H9 (cell line): ENCODE data around the gene TMEM190. TPM values are rescaled to one million over a fixed set of nuclear protein-coding genes. Genes with fewer than 3 reads are reported as not detected.

Source experiments
- DNase-seq: peaks from one replicate; pipeline ENCODE4 v3.0.0-alpha.2; 2017
- H2AFZ ChIP-seq: one replicate; pipeline ENCODE4 v1.6.1; 2013; ENCODE audit warnings: mild to moderate bottlenecking, low read length, control low read depth, moderate library complexity
- H2AK5ac ChIP-seq: 2 replicates; pipeline ENCODE4 v1.6.1; 2013; ENCODE audit warnings: low read length, control low read depth, mixed read lengths; ENCODE audit not compliant: insufficient read length
- H2BK120ac ChIP-seq: one replicate; pipeline ENCODE4 v1.6.1; 2013; ENCODE audit warnings: low read depth, mild to moderate bottlenecking, low read length, control low read depth, inconsistent platforms; ENCODE audit not compliant: poor library complexity, severe bottlenecking
- H2BK12ac ChIP-seq: 2 replicates; pipeline ENCODE4 v1.6.1; 2013; ENCODE audit warnings: low read length, control low read depth, mixed read lengths, low read depth; ENCODE audit not compliant: insufficient read length
- H2BK15ac ChIP-seq: 2 replicates; pipeline ENCODE4 v1.6.1; 2013; ENCODE audit warnings: low read depth, low read length, control low read depth
- H2BK20ac ChIP-seq: one replicate; pipeline ENCODE4 v1.6.1; 2013; ENCODE audit warnings: low read depth, mild to moderate bottlenecking, low read length, control low read depth, inconsistent platforms; ENCODE audit not compliant: poor library complexity, severe bottlenecking
- H2BK5ac ChIP-seq: 2 replicates; pipeline ENCODE4 v1.6.1; 2013; ENCODE audit warnings: low read length, control low read depth, mixed read lengths; ENCODE audit not compliant: insufficient read length
- H3K14ac ChIP-seq: 2 replicates; pipeline ENCODE4 v1.6.1; 2013; ENCODE audit warnings: low read length, control low read depth; ENCODE audit not compliant: insufficient read depth
- H3K18ac ChIP-seq: 2 replicates; pipeline ENCODE4 v1.6.1; 2013; ENCODE audit warnings: low read depth, mild to moderate bottlenecking, mixed read lengths, low read length, control low read depth; ENCODE audit not compliant: insufficient read length
- H3K23ac ChIP-seq: 2 replicates; pipeline ENCODE4 v1.6.1; 2013; ENCODE audit warnings: low read length, control low read depth, mixed read lengths, low read depth; ENCODE audit not compliant: insufficient read length
- H3K23me2 ChIP-seq: 2 replicates; pipeline ENCODE4 v1.6.1; 2013; ENCODE audit warnings: low read depth, mild to moderate bottlenecking, mixed read lengths, low read length, control low read depth; ENCODE audit not compliant: insufficient read length, poor library complexity, severe bottlenecking
- H3K27ac ChIP-seq: 2 replicates; pipeline ENCODE4 v1.5.1; 2013; ENCODE audit warnings: low read length, control low read depth, mixed read lengths, low read depth; ENCODE audit not compliant: insufficient read length
- H3K27me3 ChIP-seq: 2 replicates; pipeline ENCODE4 v1.6.1; 2013; ENCODE audit warnings: low read length, control low read depth, inconsistent platforms; ENCODE audit not compliant: insufficient read depth
- H3K4ac ChIP-seq: 2 replicates; pipeline ENCODE4 v1.6.1; 2013; ENCODE audit warnings: low read depth, mild to moderate bottlenecking, control low read depth, inconsistent platforms, low read length, moderate library complexity
- H3K4me1 ChIP-seq: 2 replicates; pipeline ENCODE4 v1.6.1; 2013; ENCODE audit warnings: low read length, control low read depth, inconsistent platforms; ENCODE audit not compliant: insufficient read depth
- H3K4me2 ChIP-seq: 2 replicates; pipeline ENCODE4 v1.6.1; 2013; ENCODE audit warnings: low read length, control low read depth, mixed read lengths; ENCODE audit not compliant: insufficient read length, insufficient read depth
- H3K56ac ChIP-seq: 2 replicates; pipeline ENCODE4 v1.6.1; 2013; ENCODE audit warnings: low read depth, mild to moderate bottlenecking, mixed read lengths, low read length, control low read depth; ENCODE audit not compliant: insufficient read length
- H3K79me1 ChIP-seq: 2 replicates; pipeline ENCODE4 v1.6.1; 2013; ENCODE audit warnings: low read depth, mild to moderate bottlenecking, moderate library complexity, low read length, control low read depth, inconsistent platforms; ENCODE audit not compliant: insufficient read depth, poor library complexity, severe bottlenecking
- H3K79me2 ChIP-seq: 2 replicates; pipeline ENCODE4 v1.6.1; 2013; ENCODE audit warnings: low read length, control low read depth, inconsistent platforms; ENCODE audit not compliant: insufficient read depth
- H3K9ac ChIP-seq: 2 replicates; pipeline ENCODE4 v1.6.1; 2013; ENCODE audit warnings: low read length, control low read depth, mixed read lengths; ENCODE audit not compliant: insufficient read length; ENCODE audit errors: extremely low read depth
- H3K9me3 ChIP-seq: one replicate; pipeline ENCODE4 v1.6.1; 2013; ENCODE audit warnings: low read depth, low read length, inconsistent platforms; ENCODE audit not compliant: control insufficient read depth
- H3T11ph ChIP-seq: one replicate; pipeline ENCODE4 v1.6.1; 2013; ENCODE audit warnings: mild to moderate bottlenecking, low read length, control low read depth, inconsistent platforms
- H4K20me1 ChIP-seq: one replicate; pipeline ENCODE4 v1.6.1; 2013; ENCODE audit not compliant: control insufficient read depth, insufficient read length, insufficient read depth
- H4K5ac ChIP-seq: 2 replicates; pipeline ENCODE4 v1.6.1; 2013; ENCODE audit warnings: low read depth, mild to moderate bottlenecking, mixed read lengths, low read length, control low read depth; ENCODE audit not compliant: insufficient read length
- H4K8ac ChIP-seq: replicated peaks from 2 replicates; pipeline ENCODE4 v1.6.1; 2013; ENCODE audit warnings: low read length, control low read depth, mixed read lengths, low read depth; ENCODE audit not compliant: insufficient read length
- H4K91ac ChIP-seq: 2 replicates; pipeline ENCODE4 v1.6.1; 2013; ENCODE audit warnings: low read depth, mild to moderate bottlenecking, moderate library complexity, mixed read lengths, low read length, control low read depth; ENCODE audit not compliant: insufficient read length
- H3K27ac Mint-ChIP-seq, 3 experiments: 2 replicates in 2 of 3; 3 replicates in 1 of 3; pipeline ENCODE4 v1.8.0; 2020 to 2021; ENCODE audit warnings: mixed read lengths in 3 of 3, mild to moderate bottlenecking in 1 of 3, moderate library complexity in 1 of 3
- H3K27me3 Mint-ChIP-seq: 2 replicates; pipeline ENCODE4 v1.8.0; 2021; ENCODE audit warnings: low read depth, mild to moderate bottlenecking, moderate library complexity, mixed read lengths
- H3K36me3 Mint-ChIP-seq, 3 experiments: 2 replicates in 2 of 3; 3 replicates in 1 of 3; pipeline ENCODE4 v1.8.0; 2020 to 2021; ENCODE audit warnings: low read depth in 3 of 3, mixed read lengths in 3 of 3; ENCODE audit not compliant: insufficient read depth in 1 of 3
- H3K4me1 Mint-ChIP-seq, 2 experiments: 2 replicates each; pipeline ENCODE4 v1.8.0; 2020; ENCODE audit warnings: mixed read lengths in 2 of 2
- H3K4me3 Mint-ChIP-seq, 2 experiments: 2 replicates in 1 of 2; 3 replicates in 1 of 2; pipeline ENCODE4 v1.8.0; 2020 to 2021; ENCODE audit warnings: mild to moderate bottlenecking in 2 of 2, mixed read lengths in 2 of 2, moderate library complexity in 1 of 2
- H3K9me3 Mint-ChIP-seq, 2 experiments: 2 replicates in 1 of 2; 3 replicates in 1 of 2; pipeline ENCODE4 v1.8.0; 2020; ENCODE audit warnings: mild to moderate bottlenecking in 2 of 2, mixed read lengths in 2 of 2, moderate library complexity in 1 of 2
- WGBS: extraction: QIAGEN DNeasy Blood & Tissue Kit; methylation state at CpG from one replicate; pipeline ENCODE4 v1.1.7; 2013; ENCODE audit warnings: missing lambda C conversion rate, low lambda C conversion rate, mixed read lengths; ENCODE audit not compliant: insufficient read length; ENCODE audit errors: extremely low coverage; 5-methylcytosine and 5-hydroxymethylcytosine counted together
- total RNA-seq: library from RNA; stranded (reverse); gene quantifications from 2 replicates; pipeline ENCODE4 v1.2.1, GENCODE V29; 2021
- TF ChIP-seq, protein P1 (sequence below): fragments of 200-600 bp; sonication (generic); conservative IDR thresholded peaks from 3 replicates; pipeline ENCODE4 v1.8.0; 2021; ENCODE audit warnings: antibody characterized with exemption, mild to moderate bottlenecking

TMEM190 gene
- total RNA-seq, 1 experiment from 2014 or later: 1.5 TPM

DNA sequence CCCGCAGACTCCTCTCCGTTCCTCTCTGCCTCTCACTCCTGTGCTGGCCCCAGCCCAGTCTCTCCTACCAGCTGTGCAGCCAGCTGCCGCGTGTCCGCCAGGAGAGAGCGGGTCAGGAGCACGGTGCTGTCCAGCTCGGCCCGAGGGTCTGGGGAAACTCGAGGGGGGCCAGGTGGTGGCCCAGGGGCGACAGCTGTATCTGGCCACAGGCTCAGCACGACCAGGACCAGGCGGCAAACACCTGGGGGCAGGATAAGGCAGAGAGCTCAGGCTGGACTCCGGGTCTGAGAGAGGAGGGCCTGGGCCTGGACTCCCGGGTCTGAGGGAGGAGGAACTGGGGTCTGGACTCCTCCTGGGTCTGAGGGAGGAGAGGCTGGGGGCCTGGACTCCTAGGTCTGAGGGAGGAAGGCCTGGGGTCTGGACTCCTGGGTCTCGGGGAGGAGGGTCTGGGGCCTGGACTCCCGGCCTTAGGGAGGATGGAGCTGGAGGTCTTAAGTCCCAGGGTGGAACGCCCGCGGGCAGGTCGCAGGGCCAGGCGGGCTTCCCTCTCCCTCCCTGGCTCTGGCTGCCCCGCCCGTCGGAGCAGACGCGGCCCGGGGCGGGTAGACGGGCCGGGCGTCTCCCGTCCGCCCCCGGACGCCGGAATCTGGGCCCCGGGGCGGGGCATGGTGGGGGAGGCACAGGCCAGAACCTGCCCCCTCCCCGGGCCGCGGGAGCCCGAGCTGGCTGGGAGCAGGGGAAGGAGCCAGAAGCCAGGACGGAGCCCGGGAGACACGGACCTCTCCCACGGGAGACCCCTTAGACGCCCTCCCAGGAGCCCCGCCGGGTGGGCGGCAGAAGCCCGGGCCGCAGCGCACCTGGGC is 7.7 kb upstream of the TMEM190 start:
- DNase-seq: peak; percentile 53
- Mint-ChIP-seq H3K9me3 (peaks cover 0 to 5% of the 10 kb centered on the region in 2 experiments; a peak in 2 of 5 replicates), H3K36me3 (peaks cover 0 to 6% (median 0%) of the 10 kb centered on the region in 3 experiments; a peak in 1 of 7 replicates), H3K4me1 (peaks cover 27 to 38% of the 10 kb centered on the region in 2 experiments), H3K27ac (no peak overlapping the region), H3K4me3 (peak overlapping the region; percentile 46 to 70; a peak in 4 of 5 replicates), H3K27me3 (peaks cover 78% of the 10 kb centered on the region)
- Histone ChIP-seq H3K27me3 (peaks cover 5% of the 10 kb centered on the region), H4K8ac (no peak overlapping the region), H3K23me2 (peaks cover 10% of the 10 kb centered on the region), H3K9me3 (no peaks in the 10 kb centered on the region), H2BK5ac (no peak overlapping the region), H4K91ac (no peak overlapping the region), H2BK120ac (no peak overlapping the region), H3K4ac (no peak overlapping the region), H2BK12ac (no peak overlapping the region), H2BK15ac (no peak overlapping the region), H3K56ac (no peak overlapping the region), H3T11ph (no peak overlapping the region), H4K5ac (no peak overlapping the region), H3K18ac (peak overlapping the region; percentile 41), H3K4me1 (no peaks in the 10 kb centered on the region), H3K79me2 (no peaks in the 10 kb centered on the region), H3K79me1 (no peaks in the 10 kb centered on the region), H3K9ac (no peak overlapping the region), H3K4me2 (peak overlapping the region; percentile 16), H4K20me1 (no peaks in the 10 kb centered on the region), H2AFZ (no peak overlapping the region), H3K14ac (no peak overlapping the region; the same call in 1 of the 2 replicates), H2AK5ac (no peak overlapping the region), H3K27ac (no peak overlapping the region), H2BK20ac (no peak overlapping the region), H3K23ac (no peak overlapping the region)
- WGBS: no CpG with 5 or more reads among the region's 54 CpGs
- TF ChIP-seq, protein P1, sequence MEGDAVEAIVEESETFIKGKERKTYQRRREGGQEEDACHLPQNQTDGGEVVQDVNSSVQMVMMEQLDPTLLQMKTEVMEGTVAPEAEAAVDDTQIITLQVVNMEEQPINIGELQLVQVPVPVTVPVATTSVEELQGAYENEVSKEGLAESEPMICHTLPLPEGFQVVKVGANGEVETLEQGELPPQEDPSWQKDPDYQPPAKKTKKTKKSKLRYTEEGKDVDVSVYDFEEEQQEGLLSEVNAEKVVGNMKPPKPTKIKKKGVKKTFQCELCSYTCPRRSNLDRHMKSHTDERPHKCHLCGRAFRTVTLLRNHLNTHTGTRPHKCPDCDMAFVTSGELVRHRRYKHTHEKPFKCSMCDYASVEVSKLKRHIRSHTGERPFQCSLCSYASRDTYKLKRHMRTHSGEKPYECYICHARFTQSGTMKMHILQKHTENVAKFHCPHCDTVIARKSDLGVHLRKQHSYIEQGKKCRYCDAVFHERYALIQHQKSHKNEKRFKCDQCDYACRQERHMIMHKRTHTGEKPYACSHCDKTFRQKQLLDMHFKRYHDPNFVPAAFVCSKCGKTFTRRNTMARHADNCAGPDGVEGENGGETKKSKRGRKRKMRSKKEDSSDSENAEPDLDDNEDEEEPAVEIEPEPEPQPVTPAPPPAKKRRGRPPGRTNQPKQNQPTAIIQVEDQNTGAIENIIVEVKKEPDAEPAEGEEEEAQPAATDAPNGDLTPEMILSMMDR: no peak
